Tibial nerve (tissue), 4 donors: ENCODE measurements around the gene GCDH.

Source experiments
- CTCF ChIP-seq, 5 experiments: fragments of 200-600 bp in 3 of 5; fragments of 450-650 bp in 2 of 5; sonication (generic) in 3 of 5; IDR thresholded peaks; one replicate each; pipeline ENCODE4 v1.5.1; 2016 to 2019; ENCODE audit warnings: antibody characterized with exemption in 5 of 5, mild to moderate bottlenecking in 3 of 5, moderate library complexity in 2 of 5
- EP300 ChIP-seq, 2 donors: sonication (generic); formaldehyde crosslinking; IDR thresholded peaks; one replicate each; pipeline ENCODE4 v1.6.1; 2017; ENCODE audit warnings: antibody characterized with exemption in 2 of 2, mild to moderate bottlenecking in 1 of 2
- POLR2A ChIP-seq, 2 donors: fragments of 450-650 bp; IDR thresholded peaks; one replicate each; pipeline ENCODE4 v1.6.1; 2017; ENCODE audit warnings: antibody characterized with exemption in 2 of 2, mild to moderate bottlenecking in 2 of 2, moderate library complexity in 2 of 2

- no peak for TF ChIP-seq CTCF (IDR thresholded peaks at IDR 0.05)
- TF ChIP-seq POLR2A (IDR thresholded peaks at IDR 0.05), result no peak
- no peak for TF ChIP-seq EP300 (IDR thresholded peaks at IDR 0.05)
Observed at GRCh38 chr19:12940897-12941296, 49.9 kb downstream of the GCDH start.
